ENCODE data around the gene CCDC117. TPM values are rescaled to one million over a fixed set of nuclear protein-coding genes. Genes with fewer than 3 reads are reported as not detected.

CCDC117 gene
- total RNA-seq, 1 donor from 2014 or later, result 10.1 TPM

GRCh38 chr22:28774378-28774777 is 1.9 kb downstream of the CCDC117 start:
- H3K27me3 ChIP-seq (ENCODE audit: low read depth), result no peaks in the 10 kb centered on the region
- H3K4me3 ChIP-seq, result peak overlapping the region; percentile 80
- peaks cover 54% of the 10 kb centered on the region for H3K4me1 ChIP-seq
- no peak for TF ChIP-seq CTCF (IDR thresholded peaks at IDR 0.05; ENCODE audit: borderline replicate concordance)
- peaks cover 21% of the 10 kb centered on the region for H3K36me3 ChIP-seq
- intact Hi-C loops (cut with micrococcal nuclease), result loop anchor here (10.0 kb wide), 1 partner anchor 740 kb away; no protein-coding TSS in a partner anchor
- H3K27ac ChIP-seq (replicated peaks), result no peak overlapping the region
- no peak for DNase-seq
- no peaks in the 10 kb centered on the region for H3K9me3 ChIP-seq (replicated peaks)

- intact Hi-C loops (cut with micrococcal nuclease), result loop anchor here (10.0 kb wide), 1 partner anchor 735 kb away; no protein-coding TSS in a partner anchor
- H3K9me3 ChIP-seq (replicated peaks), result no peaks in the 10 kb centered on the region
- TF ChIP-seq CTCF (IDR thresholded peaks at IDR 0.05; ENCODE audit: borderline replicate concordance), result no peak
- H3K27ac ChIP-seq (replicated peaks), result peak overlapping the region; percentile 1
- no peak overlapping the region for H3K4me3 ChIP-seq
- H3K4me1 ChIP-seq, result peaks cover 47% of the 10 kb centered on the region
- peaks cover 53% of the 10 kb centered on the region for H3K36me3 ChIP-seq
- H3K27me3 ChIP-seq (ENCODE audit: low read depth), result no peaks in the 10 kb centered on the region
- DNase-seq, result no peak
Measured at GRCh38 chr22:28779833-28780232, 7.3 kb downstream of the CCDC117 start.

- peaks cover 58% of the 10 kb centered on the region for H3K36me3 ChIP-seq
- TF ChIP-seq CTCF (IDR thresholded peaks at IDR 0.05; ENCODE audit: borderline replicate concordance), result no peak
- intact Hi-C loops (cut with micrococcal nuclease), result no loop called here
- H3K4me1 ChIP-seq, result peaks cover 42% of the 10 kb centered on the region
- no peak overlapping the region for H3K27ac ChIP-seq (replicated peaks)
- H3K9me3 ChIP-seq (replicated peaks), result no peaks in the 10 kb centered on the region
- no peaks in the 10 kb centered on the region for H3K27me3 ChIP-seq (ENCODE audit: low read depth)
- H3K4me3 ChIP-seq, result no peak overlapping the region
- DNase-seq, result no peak
Measured at GRCh38 chr22:28780296-28780695, 7.8 kb downstream of the CCDC117 start.

- Histone ChIP-seq H3K36me3 (peaks cover 71% of the 10 kb centered on the region), H3K27ac (replicated peaks) (no peak overlapping the region), H3K27me3 (ENCODE audit: low read depth) (no peaks in the 10 kb centered on the region), H3K9me3 (replicated peaks) (no peaks in the 10 kb centered on the region), H3K4me3 (no peak overlapping the region), H3K4me1 (peaks cover 25% of the 10 kb centered on the region)
- no peak for TF ChIP-seq CTCF (IDR thresholded peaks at IDR 0.05; ENCODE audit: borderline replicate concordance)
- intact Hi-C loops (cut with micrococcal nuclease), result no loop called here
- DNase-seq, result no peak
Measured at GRCh38 chr22:28783786-28784671, 11.5 kb downstream of the CCDC117 start.

GRCh38 chr22:28788601-28789000 is 16.1 kb downstream of the CCDC117 start:
- peaks cover 25% of the 10 kb centered on the region for H3K4me1 ChIP-seq
- intact Hi-C loops (cut with micrococcal nuclease), result no loop called here
- TF ChIP-seq CTCF (IDR thresholded peaks at IDR 0.05; ENCODE audit: borderline replicate concordance), result no peak
- H3K27me3 ChIP-seq (ENCODE audit: low read depth), result no peaks in the 10 kb centered on the region
- H3K36me3 ChIP-seq, result peaks cover 62% of the 10 kb centered on the region
- no peak for DNase-seq
- no peak overlapping the region for H3K27ac ChIP-seq (replicated peaks)
- no peaks in the 10 kb centered on the region for H3K9me3 ChIP-seq (replicated peaks)
- H3K4me3 ChIP-seq, result no peak overlapping the region
